HepG2 (cell line): ENCODE results near the gene GJD3. TPM values are rescaled to one million over a fixed set of nuclear protein-coding genes. Genes with fewer than 3 reads are reported as not detected.

ENCODE experiments used
- AGO2 ChIP-seq: fragments of 200-400 bp; formaldehyde crosslinking; optimal IDR thresholded peaks from 2 replicates; pipeline ENCODE3; 2017; ENCODE audit warnings: mild to moderate bottlenecking, low read depth, low read length, moderate library complexity
- ASH2L ChIP-seq: fragments of 300-600, 200-600 bp; sonication (generic); IDR thresholded peaks from 2 replicates; pipeline ENCODE4 v1.7.0; 2017; ENCODE audit warnings: low read depth, mild to moderate bottlenecking, moderate library complexity, mixed read lengths, low read length; ENCODE audit not compliant: insufficient read length
- HNRNPH1 ChIP-seq: fragments of 200-400 bp; formaldehyde crosslinking; optimal IDR thresholded peaks from 2 replicates; pipeline ENCODE3; 2017; ENCODE audit warnings: mild to moderate bottlenecking, low read depth, low read length
- KDM5A ChIP-seq: fragments of 200-600 bp; sonication (generic); IDR thresholded peaks from 2 replicates; pipeline ENCODE4 v1.7.0; 2018; ENCODE audit warnings: antibody characterized with exemption, mild to moderate bottlenecking, low read length, borderline replicate concordance
- NFE2 ChIP-seq: sonication (generic); formaldehyde crosslinking; IDR thresholded peaks from 2 replicates; pipeline ENCODE4 v1.4.0; 2020; ENCODE audit warnings: missing genetic modification reagents
- NFKB2 ChIP-seq: sonication (generic); formaldehyde crosslinking; IDR thresholded peaks from 2 replicates; pipeline ENCODE4 v1.4.0; 2020; ENCODE audit warnings: missing genetic modification reagents, borderline replicate concordance
- ZNF235 ChIP-seq: sonication (generic); formaldehyde crosslinking; IDR thresholded peaks from 2 replicates; pipeline ENCODE4 v1.8.1; 2023; ENCODE audit warnings: mild to moderate bottlenecking, missing genetic modification reagents, borderline replicate concordance
- ZSCAN21 ChIP-seq: sonication (generic); formaldehyde crosslinking; IDR thresholded peaks from 2 replicates; pipeline ENCODE4 v1.8.0; 2022; ENCODE audit warnings: mild to moderate bottlenecking, missing genetic modification reagents, moderate library complexity, borderline replicate concordance
- polyA plus RNA-seq, 8 experiments: library from polyadenylated mRNA; depleted of rRNA in 3 of 8; stranded (reverse) in 7 of 8; unstranded in 1 of 8; fragments of >200 nt; fragmentation: Illumina TruSeq in 4 of 8; extraction: Trizol in 4 of 8; gene quantifications; 2 replicates each; pipeline versions ENCODE4 v1.2.1 to v1.2.3, GENCODE V29; 2011 to 2016; ENCODE audit warnings: low read depth in 4 of 8, missing spikeins in 1 of 8, mixed read lengths in 1 of 8; ENCODE audit not compliant: insufficient read depth in 1 of 8
- total RNA-seq, 5 experiments: library from RNA; depleted of rRNA; stranded (reverse); fragments of >200 nt; fragmentation: Illumina TruSeq; extraction: Trizol; gene quantifications; 2 replicates each; pipeline ENCODE4 v1.2.3, GENCODE V29; 2016; ENCODE audit warnings: low read depth in 1 of 5
- TF ChIP-seq, protein P1 (sequence below): sonication (generic); formaldehyde crosslinking; conservative IDR thresholded peaks from 2 replicates; pipeline ENCODE4 v1.8.1; 2023; ENCODE audit warnings: missing genetic modification reagents
- TF ChIP-seq, protein P2 (sequence below): sonication (generic); formaldehyde crosslinking; IDR thresholded peaks from 2 replicates; pipeline ENCODE4 v1.4.0; 2020; ENCODE audit warnings: mild to moderate bottlenecking, missing genetic modification reagents
- TF ChIP-seq, protein P3 (sequence below): sonication (generic); formaldehyde crosslinking; IDR thresholded peaks from 2 replicates; pipeline ENCODE4 v1.4.0; 2020; ENCODE audit warnings: missing genetic modification reagents, borderline replicate concordance
- TF ChIP-seq, protein P4 (sequence below): sonication (generic); formaldehyde crosslinking; IDR thresholded peaks from 2 replicates; pipeline ENCODE4; 2020; ENCODE audit warnings: missing genetic modification reagents, mild to moderate bottlenecking, borderline replicate concordance
- TF ChIP-seq, protein P5 (sequence below): sonication (generic); formaldehyde crosslinking; IDR thresholded peaks from 2 replicates; pipeline ENCODE4 v1.4.0; 2020; ENCODE audit warnings: missing genetic modification reagents
- TF ChIP-seq, protein P6 (sequence below): sonication (generic); formaldehyde crosslinking; IDR thresholded peaks from 2 replicates; pipeline ENCODE4 v1.4.0; 2020; ENCODE audit warnings: mild to moderate bottlenecking, low read depth, missing genetic modification reagents
- TF ChIP-seq, protein P7 (sequence below): sonication (generic); formaldehyde crosslinking; IDR thresholded peaks from 2 replicates; pipeline ENCODE4 v1.8.0; 2022; ENCODE audit warnings: missing genetic modification reagents, mild to moderate bottlenecking, inconsistent platforms, borderline replicate concordance

Gene GJD3
- total and polyA plus RNA-seq, 2 of the 13 experiments (the other 11 are each of a cell fraction or from before 2014, with no cell fraction given) = not detected

DNA sequence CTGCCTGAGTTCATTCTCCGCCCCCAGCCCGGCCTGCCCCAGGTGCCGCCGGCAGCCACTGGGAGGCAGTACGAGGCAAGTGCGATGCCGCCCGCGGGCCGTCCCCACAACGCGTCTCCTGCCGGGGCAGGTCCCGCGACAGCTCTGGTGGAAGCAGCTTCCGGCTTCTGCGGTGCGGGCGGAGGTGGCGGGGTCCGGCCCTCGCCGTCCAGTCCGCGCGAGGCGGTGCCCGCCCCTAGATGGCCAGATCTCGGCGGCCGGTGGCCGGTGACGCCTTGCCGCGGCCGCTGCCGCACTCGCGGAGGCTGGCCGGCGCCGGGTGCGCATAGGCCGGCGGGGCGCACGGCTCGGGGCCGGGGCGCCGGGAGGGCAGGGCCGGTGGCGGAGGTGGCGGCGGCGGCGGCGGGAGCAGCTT is 1.8 kb downstream of the GJD3 start (continued):
- TF ChIP-seq, protein P1, sequence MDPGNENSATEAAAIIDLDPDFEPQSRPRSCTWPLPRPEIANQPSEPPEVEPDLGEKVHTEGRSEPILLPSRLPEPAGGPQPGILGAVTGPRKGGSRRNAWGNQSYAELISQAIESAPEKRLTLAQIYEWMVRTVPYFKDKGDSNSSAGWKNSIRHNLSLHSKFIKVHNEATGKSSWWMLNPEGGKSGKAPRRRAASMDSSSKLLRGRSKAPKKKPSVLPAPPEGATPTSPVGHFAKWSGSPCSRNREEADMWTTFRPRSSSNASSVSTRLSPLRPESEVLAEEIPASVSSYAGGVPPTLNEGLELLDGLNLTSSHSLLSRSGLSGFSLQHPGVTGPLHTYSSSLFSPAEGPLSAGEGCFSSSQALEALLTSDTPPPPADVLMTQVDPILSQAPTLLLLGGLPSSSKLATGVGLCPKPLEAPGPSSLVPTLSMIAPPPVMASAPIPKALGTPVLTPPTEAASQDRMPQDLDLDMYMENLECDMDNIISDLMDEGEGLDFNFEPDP (CRISPR knock-in tag) = no peak
- TF ChIP-seq HNRNPH1 (no peak), ZSCAN21 (peak; percentile 52; the same call in 1 of the 2 replicates), AGO2 (no peak), NFKB2 (CRISPR knock-in tag) (peak; percentile 98; the same call in 1 of the 2 replicates), ZNF235 (CRISPR knock-in tag) (peak; percentile 34; the same call in 1 of the 2 replicates), KDM5A (no peak), NFE2 (CRISPR knock-in tag) (peak; percentile 32; the same call in 1 of the 2 replicates), ASH2L (peak; percentile 37)
- TF ChIP-seq, protein P2, sequence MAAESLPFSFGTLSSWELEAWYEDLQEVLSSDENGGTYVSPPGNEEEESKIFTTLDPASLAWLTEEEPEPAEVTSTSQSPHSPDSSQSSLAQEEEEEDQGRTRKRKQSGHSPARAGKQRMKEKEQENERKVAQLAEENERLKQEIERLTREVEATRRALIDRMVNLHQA = no peak
- TF ChIP-seq, protein P3, sequence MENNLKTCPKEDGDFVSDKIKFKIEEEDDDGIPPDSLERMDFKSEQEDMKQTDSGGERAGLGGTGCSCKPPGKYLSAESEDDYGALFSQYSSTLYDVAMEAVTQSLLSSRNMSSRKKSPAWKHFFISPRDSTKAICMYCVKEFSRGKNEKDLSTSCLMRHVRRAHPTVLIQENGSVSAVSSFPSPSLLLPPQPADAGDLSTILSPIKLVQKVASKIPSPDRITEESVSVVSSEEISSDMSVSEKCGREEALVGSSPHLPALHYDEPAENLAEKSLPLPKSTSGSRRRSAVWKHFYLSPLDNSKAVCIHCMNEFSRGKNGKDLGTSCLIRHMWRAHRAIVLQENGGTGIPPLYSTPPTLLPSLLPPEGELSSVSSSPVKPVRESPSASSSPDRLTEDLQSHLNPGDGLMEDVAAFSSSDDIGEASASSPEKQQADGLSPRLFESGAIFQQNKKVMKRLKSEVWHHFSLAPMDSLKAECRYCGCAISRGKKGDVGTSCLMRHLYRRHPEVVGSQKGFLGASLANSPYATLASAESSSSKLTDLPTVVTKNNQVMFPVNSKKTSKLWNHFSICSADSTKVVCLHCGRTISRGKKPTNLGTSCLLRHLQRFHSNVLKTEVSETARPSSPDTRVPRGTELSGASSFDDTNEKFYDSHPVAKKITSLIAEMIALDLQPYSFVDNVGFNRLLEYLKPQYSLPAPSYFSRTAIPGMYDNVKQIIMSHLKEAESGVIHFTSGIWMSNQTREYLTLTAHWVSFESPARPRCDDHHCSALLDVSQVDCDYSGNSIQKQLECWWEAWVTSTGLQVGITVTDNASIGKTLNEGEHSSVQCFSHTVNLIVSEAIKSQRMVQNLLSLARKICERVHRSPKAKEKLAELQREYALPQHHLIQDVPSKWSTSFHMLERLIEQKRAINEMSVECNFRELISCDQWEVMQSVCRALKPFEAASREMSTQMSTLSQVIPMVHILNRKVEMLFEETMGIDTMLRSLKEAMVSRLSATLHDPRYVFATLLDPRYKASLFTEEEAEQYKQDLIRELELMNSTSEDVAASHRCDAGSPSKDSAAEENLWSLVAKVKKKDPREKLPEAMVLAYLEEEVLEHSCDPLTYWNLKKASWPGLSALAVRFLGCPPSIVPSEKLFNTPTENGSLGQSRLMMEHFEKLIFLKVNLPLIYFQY = peak; percentile 89; the same call in 1 of the 2 replicates
- TF ChIP-seq, protein P4, sequence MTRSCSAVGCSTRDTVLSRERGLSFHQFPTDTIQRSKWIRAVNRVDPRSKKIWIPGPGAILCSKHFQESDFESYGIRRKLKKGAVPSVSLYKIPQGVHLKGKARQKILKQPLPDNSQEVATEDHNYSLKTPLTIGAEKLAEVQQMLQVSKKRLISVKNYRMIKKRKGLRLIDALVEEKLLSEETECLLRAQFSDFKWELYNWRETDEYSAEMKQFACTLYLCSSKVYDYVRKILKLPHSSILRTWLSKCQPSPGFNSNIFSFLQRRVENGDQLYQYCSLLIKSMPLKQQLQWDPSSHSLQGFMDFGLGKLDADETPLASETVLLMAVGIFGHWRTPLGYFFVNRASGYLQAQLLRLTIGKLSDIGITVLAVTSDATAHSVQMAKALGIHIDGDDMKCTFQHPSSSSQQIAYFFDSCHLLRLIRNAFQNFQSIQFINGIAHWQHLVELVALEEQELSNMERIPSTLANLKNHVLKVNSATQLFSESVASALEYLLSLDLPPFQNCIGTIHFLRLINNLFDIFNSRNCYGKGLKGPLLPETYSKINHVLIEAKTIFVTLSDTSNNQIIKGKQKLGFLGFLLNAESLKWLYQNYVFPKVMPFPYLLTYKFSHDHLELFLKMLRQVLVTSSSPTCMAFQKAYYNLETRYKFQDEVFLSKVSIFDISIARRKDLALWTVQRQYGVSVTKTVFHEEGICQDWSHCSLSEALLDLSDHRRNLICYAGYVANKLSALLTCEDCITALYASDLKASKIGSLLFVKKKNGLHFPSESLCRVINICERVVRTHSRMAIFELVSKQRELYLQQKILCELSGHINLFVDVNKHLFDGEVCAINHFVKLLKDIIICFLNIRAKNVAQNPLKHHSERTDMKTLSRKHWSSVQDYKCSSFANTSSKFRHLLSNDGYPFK = peak; percentile 80
- TF ChIP-seq, protein P5, sequence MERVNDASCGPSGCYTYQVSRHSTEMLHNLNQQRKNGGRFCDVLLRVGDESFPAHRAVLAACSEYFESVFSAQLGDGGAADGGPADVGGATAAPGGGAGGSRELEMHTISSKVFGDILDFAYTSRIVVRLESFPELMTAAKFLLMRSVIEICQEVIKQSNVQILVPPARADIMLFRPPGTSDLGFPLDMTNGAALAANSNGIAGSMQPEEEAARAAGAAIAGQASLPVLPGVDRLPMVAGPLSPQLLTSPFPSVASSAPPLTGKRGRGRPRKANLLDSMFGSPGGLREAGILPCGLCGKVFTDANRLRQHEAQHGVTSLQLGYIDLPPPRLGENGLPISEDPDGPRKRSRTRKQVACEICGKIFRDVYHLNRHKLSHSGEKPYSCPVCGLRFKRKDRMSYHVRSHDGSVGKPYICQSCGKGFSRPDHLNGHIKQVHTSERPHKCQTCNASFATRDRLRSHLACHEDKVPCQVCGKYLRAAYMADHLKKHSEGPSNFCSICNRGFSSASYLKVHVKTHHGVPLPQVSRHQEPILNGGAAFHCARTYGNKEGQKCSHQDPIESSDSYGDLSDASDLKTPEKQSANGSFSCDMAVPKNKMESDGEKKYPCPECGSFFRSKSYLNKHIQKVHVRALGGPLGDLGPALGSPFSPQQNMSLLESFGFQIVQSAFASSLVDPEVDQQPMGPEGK = peak; percentile 92
- TF ChIP-seq, protein P6, sequence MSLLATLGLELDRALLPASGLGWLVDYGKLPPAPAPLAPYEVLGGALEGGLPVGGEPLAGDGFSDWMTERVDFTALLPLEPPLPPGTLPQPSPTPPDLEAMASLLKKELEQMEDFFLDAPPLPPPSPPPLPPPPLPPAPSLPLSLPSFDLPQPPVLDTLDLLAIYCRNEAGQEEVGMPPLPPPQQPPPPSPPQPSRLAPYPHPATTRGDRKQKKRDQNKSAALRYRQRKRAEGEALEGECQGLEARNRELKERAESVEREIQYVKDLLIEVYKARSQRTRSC (CRISPR knock-in tag) = peak; percentile 91
- TF ChIP-seq, protein P7, sequence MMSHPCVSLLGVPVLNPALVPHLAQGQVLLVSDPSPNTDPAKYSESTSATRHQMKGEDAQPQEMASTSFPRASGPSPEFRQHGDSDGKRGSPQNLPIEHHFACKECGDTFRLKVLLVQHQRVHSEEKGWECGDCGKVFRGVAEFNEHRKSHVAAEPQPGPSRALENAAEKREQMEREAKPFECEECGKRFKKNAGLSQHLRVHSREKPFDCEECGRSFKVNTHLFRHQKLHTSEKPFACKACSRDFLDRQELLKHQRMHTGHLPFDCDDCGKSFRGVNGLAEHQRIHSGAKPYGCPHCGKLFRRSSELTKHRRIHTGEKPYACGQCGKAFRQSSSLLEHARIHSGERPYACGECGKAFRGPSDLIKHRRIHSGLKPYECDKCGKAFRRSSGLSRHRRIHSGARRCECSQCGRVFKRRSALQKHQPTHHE (CRISPR knock-in tag) = peak; percentile 92
